Choroid plexus epithelial cell (primary cell): ENCODE measurements around the gene AQR.

Experiments used
- DNase-seq: peaks from one replicate; pipeline ENCODE4 v3.0.0-alpha.2; 2010; ENCODE audit warnings: low read depth
- H3K4me3 ChIP-seq: 2 replicates; pipeline ENCODE4 v1.5.1; 2011; ENCODE audit warnings: low read depth, mild to moderate bottlenecking, control low read depth, low read length, moderate library complexity
- TF ChIP-seq, protein P1 (sequence below): conservative IDR thresholded peaks from 2 replicates; pipeline ENCODE4 v1.5.1; 2011; ENCODE audit warnings: low read depth, mild to moderate bottlenecking, control low read depth, inconsistent platforms, low read length, moderate library complexity

AQR gene

DNA sequence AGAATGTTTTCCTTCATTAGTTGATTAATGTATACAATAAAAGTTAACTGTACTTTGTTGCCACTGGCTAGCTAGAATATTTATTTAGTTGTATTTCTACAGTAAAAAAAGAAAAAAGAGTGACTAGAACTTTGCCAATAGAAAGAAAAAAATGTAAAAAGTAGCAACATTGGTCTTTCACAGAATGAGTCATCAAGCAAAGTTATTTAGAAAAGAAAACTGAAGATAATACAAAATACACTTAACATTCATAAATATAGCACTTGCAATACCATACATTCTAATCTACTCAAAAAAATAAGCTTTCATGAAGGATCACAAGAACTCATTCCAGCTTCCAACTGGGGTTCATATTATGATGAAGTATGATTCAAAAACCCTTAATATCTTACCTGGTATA, 83.4 kb downstream of the AQR start:
- peak; percentile 44 for DNase-seq
- TF ChIP-seq, protein P1, sequence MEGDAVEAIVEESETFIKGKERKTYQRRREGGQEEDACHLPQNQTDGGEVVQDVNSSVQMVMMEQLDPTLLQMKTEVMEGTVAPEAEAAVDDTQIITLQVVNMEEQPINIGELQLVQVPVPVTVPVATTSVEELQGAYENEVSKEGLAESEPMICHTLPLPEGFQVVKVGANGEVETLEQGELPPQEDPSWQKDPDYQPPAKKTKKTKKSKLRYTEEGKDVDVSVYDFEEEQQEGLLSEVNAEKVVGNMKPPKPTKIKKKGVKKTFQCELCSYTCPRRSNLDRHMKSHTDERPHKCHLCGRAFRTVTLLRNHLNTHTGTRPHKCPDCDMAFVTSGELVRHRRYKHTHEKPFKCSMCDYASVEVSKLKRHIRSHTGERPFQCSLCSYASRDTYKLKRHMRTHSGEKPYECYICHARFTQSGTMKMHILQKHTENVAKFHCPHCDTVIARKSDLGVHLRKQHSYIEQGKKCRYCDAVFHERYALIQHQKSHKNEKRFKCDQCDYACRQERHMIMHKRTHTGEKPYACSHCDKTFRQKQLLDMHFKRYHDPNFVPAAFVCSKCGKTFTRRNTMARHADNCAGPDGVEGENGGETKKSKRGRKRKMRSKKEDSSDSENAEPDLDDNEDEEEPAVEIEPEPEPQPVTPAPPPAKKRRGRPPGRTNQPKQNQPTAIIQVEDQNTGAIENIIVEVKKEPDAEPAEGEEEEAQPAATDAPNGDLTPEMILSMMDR = no peak
- H3K4me3 ChIP-seq = no peak overlapping the region

DNA sequence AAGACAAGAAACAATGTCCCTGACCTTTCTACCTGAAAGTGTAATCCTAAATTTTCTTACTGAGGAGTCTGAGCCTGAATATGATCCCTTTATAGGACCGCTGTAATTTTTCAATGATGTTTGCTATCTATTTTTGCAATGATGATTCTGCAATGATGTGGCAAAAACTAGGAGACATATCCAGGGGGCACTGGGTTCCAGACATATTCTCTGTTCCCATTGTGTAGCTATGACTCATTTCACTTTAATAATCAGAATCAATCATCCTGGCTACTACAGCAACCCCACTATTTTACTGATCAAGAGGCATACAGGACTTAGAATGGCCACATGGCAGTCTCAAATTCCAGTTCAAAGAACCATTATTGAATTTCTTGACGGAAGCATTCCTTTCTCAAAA, 85.9 kb downstream of the AQR start:
- no peak overlapping the region for H3K4me3 ChIP-seq
- TF ChIP-seq, protein P1 = no peak
- peak; percentile 4 for DNase-seq

DNA sequence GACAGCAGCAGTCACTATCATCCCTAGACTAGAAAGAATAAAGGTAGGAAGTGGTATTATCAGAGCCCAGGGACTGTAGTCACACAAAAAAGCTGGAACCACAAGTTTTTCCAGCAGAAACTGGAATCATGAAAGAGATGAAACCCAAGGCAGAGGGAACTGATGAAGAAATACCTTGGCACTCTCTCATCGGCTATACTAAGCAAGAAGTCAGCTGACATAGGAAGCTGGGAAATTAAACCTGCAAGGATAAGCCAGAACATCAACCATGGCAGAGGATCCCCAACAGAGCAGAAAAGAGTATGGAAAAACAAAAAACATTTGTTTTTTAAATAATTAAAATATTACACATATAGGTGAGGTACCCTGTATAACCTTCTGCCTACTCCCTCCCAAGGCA, 86.5 kb downstream of the AQR start:
- DNase-seq = peak; percentile 28
- TF ChIP-seq, protein P1 = no peak
- no peak overlapping the region for H3K4me3 ChIP-seq

DNA sequence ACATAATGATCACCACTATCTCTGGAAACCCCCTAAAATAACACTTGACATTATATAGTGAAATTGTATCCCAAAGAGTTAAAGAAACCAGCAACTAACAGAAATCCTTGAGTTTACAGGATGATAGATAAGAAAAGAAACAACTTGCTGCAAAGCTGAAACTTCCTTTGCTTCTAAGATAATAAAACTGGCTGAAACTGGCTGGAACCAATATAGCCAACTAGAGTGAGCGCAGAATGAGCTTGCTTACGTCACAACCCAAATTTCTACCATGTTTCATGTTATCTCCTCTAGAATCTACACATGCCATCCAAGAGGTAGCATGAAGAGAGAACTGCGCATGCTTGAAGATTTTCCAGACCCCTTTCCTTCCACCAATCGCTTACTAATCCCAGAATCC, 90.4 kb downstream of the AQR start:
- no peak for DNase-seq
- no peak overlapping the region for H3K4me3 ChIP-seq
- TF ChIP-seq, protein P1 = no peak

DNA sequence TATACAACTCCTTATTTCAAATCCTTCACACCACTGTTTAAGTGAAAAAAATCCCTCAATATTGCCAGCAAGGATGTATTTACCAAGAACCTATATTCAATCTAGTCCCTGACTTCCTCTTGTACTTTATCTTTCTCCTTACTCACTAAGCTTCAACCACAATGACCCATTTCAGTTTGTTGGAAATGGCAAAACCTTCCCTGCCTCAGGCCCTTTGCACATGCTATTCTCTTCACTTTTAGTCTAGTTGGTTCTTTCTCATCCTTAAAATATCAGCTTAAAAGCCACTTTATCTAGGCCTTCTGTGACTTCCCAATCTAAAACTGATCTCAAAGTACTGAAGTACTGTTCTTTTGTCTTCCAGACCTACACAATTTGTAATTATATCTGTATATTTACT, 92.9 kb downstream of the AQR start:
- no peak overlapping the region for H3K4me3 ChIP-seq
- DNase-seq = no peak
- TF ChIP-seq, protein P1 = no peak

DNA sequence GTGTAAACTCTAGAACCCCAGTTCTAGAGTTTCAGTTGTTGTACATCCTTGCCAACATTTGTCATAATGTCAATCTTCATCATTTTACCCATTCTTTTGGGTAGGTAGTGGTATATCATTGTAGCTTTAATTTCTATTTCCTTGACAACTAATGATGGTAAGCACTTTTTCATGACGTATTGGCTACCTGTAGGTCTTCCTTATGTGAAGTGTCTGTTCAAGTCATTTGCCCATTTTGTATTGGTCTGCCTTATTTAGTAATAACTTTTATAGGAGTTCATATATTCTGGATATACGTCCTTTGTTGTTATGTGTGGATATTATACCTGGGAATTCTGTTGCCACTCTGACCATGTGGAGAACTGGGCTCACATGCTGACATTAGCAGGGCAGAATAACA, 100.4 kb downstream of the AQR start:
- no peak overlapping the region for H3K4me3 ChIP-seq
- TF ChIP-seq, protein P1 = no peak
- DNase-seq = no peak

DNA sequence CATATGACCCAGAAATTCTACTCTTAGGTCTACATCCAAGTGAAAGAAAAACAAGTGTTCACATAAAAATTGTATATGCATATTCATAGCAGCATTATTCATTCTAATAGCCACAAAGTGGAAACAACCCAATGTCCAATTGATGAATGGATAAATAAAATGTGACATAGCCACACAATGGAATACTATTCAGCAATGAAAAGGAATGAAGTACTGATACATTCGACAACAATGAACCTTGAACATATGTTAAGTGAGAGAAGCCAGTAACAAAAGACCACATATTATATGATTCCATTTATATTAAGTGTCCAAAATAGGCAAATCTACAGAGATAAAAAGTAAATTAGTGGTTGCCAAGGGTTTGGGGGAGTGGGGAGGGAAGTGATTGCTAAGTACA, 104.0 kb downstream of the AQR start:
- TF ChIP-seq, protein P1 = no peak
- no peak overlapping the region for H3K4me3 ChIP-seq
- no peak for DNase-seq
